ENCODE results near the gene MED10. TPM values are rescaled to one million over a fixed set of nuclear protein-coding genes. Genes with fewer than 3 reads are reported as not detected.

Gene MED10
- total RNA-seq, 1 donor from 2014 or later: 38.3 TPM

DNA sequence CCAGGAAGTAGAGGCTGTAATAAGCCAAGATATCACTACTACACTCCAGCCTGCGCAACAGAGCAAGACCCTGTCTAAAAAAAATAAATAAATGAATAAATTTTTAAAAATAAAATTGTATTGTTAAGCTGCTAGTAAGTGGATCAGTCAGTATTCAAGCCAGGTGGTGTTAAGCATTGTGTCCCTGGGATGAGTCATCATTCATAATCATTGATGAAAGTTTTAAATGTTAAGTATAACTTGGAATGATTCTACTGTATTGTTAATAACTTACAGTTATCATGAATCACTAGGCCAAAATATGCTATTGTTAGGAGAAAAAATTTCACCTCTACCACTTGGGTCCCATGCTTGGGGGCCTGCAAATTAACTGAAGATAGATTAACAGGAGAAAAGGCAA is 38.2 kb downstream of the MED10 start:
- TF ChIP-seq, protein P1, sequence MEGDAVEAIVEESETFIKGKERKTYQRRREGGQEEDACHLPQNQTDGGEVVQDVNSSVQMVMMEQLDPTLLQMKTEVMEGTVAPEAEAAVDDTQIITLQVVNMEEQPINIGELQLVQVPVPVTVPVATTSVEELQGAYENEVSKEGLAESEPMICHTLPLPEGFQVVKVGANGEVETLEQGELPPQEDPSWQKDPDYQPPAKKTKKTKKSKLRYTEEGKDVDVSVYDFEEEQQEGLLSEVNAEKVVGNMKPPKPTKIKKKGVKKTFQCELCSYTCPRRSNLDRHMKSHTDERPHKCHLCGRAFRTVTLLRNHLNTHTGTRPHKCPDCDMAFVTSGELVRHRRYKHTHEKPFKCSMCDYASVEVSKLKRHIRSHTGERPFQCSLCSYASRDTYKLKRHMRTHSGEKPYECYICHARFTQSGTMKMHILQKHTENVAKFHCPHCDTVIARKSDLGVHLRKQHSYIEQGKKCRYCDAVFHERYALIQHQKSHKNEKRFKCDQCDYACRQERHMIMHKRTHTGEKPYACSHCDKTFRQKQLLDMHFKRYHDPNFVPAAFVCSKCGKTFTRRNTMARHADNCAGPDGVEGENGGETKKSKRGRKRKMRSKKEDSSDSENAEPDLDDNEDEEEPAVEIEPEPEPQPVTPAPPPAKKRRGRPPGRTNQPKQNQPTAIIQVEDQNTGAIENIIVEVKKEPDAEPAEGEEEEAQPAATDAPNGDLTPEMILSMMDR (conservative IDR thresholded peaks at IDR 0.05; ENCODE audit: low read depth, low read length): no peak

DNA sequence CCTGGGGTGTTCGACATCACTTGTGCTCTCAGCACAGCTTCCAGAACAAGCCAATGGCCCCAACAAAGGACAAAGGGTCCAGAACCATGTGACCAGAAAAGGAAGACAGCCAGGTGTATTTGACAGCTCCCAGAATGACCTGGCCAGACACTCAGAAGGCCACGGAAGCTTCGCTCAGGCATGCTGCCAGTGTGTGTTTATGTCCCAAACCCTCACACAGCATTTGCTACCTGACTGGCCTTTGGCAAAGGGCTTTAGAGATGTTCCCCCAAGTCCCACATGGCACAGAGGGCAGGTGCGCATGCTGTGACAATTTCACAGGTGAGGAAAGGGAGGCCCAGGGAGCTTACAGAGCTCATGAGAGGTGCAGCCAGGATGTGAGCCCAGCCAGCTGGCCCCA is 39.5 kb downstream of the MED10 start:
- H3K4me3 ChIP-seq (ENCODE audit: low read depth, low read length): no peak overlapping the region
- TF ChIP-seq, protein P1 (conservative IDR thresholded peaks at IDR 0.05; ENCODE audit: low read depth, low read length): no peak
- no peak for DNase-seq (ENCODE audit: low read depth)

More for the DNA sequence above, 38.2 kb downstream of the MED10 start:
- DNase-seq (ENCODE audit: low read depth): no peak
- no peak overlapping the region for H3K4me3 ChIP-seq (ENCODE audit: low read depth, low read length)

DNA sequence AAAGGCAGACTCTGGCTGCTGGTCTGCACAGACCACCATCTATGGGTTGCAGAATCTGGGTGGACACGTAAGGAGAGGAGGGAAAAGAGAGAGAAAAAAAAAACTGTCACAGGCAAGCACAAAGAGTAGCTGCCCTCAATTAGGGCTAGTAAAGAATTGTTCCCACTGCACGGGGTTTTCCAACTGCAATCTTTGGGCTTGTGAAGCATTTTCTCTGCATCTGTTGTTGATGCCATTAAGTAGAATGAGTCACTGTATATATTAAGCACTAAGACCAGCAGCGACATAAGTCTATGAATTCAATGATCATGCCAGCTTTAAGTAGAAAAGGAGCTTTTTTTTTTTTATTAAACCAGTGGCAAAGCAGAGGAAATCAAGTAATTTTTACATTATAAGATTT is 40.2 kb downstream of the MED10 start:
- DNase-seq (ENCODE audit: low read depth): no peak
- no peak overlapping the region for H3K4me3 ChIP-seq (ENCODE audit: low read depth, low read length)
- TF ChIP-seq, protein P1 (conservative IDR thresholded peaks at IDR 0.05; ENCODE audit: low read depth, low read length): no peak

DNA sequence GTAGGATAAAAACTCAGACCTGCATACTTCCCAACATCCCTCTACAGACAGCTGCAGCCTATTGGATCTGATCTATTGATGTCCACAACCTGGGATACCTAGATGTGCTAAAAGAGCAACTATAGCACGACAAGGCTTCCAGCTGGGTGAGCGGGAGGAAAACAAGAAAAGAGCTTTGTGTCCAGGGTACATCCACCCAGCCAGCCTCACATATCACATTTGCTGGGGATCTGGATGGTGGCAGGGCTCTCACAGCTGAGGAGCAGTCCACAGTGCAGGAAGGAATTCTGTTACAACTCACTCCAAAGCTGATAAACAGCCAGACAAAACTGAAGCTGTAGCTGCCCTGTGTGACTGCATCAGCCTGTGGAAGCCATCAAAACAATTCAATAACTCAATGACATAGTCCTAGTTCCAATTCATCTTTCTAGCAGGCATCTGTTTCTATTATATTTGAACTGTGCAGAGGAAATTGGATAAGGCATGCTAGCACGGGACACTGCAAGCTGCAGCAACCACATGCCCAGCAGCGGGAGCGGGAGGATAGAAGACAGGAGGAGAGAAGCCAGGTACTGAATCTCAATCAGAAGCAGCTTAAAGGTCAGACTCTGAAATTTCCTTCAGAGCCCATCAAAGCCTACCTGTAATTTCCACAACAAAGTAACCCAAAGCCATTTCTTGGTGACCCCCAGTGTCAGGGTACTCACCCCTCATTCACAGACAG is 45.0 kb downstream of the MED10 start:
- DNase-seq (ENCODE audit: low read depth): no peak
- TF ChIP-seq, protein P1 (conservative IDR thresholded peaks at IDR 0.05; ENCODE audit: low read depth, low read length): no peak
- H3K4me3 ChIP-seq (ENCODE audit: low read depth, low read length): no peak overlapping the region

DNA sequence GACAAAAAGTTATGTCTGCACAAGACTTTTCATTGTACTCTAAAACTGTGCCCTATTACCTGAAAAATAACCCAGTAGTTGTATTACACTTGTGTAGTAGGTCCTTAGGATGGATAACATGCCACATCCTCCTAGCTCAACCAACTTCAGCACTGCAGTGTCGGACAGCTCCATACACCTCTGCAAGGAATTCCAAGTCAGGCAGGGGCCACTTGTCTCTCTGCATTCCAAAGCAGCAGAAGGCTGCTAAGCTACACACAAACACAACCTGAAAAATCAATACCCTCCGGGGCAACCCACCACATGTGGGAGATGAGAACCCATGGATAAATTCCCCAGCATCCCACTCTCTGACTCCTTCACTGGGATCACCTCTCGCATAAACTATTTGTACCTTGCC is 50.2 kb downstream of the MED10 start:
- TF ChIP-seq, protein P1 (conservative IDR thresholded peaks at IDR 0.05; ENCODE audit: low read depth, low read length): no peak
- no peak for DNase-seq (ENCODE audit: low read depth)
- H3K4me3 ChIP-seq (ENCODE audit: low read depth, low read length): no peak overlapping the region

DNA sequence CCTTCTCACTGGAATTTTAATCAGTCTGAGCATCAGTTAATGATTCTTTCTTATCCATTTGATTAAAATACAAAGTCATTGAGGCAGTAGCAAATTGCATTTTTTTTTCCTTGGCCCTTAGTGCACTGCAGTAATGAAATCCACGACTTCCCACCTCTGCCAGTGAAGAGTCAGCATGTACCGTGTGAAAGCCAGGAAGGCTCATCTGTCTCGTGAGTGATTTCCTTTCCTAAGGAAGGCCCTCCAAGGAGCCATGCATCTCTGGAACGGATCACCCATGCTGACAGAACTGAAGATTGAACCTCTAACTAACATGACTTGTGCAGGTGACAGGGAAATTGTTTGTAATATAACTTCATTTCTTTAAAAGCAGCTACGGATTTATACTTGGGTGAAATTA is 51.6 kb downstream of the MED10 start:
- TF ChIP-seq, protein P1 (conservative IDR thresholded peaks at IDR 0.05; ENCODE audit: low read depth, low read length): no peak

DNA sequence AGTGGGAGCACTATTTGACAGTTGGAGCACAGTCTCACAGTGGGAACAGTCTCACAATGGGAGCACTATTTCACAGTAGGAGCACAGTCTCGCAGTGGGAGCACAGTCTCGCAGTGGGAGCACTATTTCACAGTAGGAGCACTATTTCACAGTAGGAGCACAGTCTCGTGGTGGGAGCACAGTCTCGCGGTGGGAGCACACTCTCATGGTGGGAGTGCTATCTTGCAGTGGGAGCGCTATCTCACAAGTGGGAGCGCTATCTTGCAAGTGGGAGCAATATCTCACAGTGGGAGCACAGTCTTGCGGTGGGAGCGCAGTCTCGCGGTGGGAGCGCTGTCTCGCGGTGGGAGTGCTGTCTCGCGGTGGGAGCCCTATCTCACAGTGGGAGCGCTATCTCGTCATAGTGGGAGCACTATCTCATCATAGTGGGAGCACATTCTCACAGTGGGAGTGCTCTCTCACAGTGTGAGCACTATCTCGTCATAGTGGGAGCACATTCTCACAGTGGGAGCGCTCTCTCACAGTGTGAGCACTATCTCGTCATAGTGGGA is 56.1 kb downstream of the MED10 start:
- H3K4me3 ChIP-seq (ENCODE audit: low read depth, low read length): no peak overlapping the region
- TF ChIP-seq, protein P1 (conservative IDR thresholded peaks at IDR 0.05; ENCODE audit: low read depth, low read length): no peak
- DNase-seq (ENCODE audit: low read depth): no peak

More for the DNA sequence above, 51.6 kb downstream of the MED10 start:
- no peak overlapping the region for H3K4me3 ChIP-seq (ENCODE audit: low read depth, low read length)
- DNase-seq (ENCODE audit: low read depth): no peak

All from epithelial cell of proximal tubule (primary cell).